Measurements from ENCODE around the gene TUBGCP3. TPM values are rescaled to one million over a fixed set of nuclear protein-coding genes. Genes with fewer than 3 reads are reported as not detected.
"Not testable (repeated sequence)": the region's sequence is repeated elsewhere in the genome, so short reads cannot be mapped to it uniquely, and the experiment has no call there.

The TUBGCP3 gene
- total RNA-seq, 1 donor from 2014 or later, result 14.0 TPM

GRCh38 chr13:112636401-112636975 lies 48.5 kb upstream of the TUBGCP3 start:
- no peak for DNase-seq (ENCODE audit: low read depth)
- H3K27ac Mint-ChIP-seq (ENCODE audit: unreplicated experiment), result no peak overlapping the region

GRCh38 chr13:112635323-112635722 lies 47.4 kb upstream of the TUBGCP3 start:
- DNase-seq (ENCODE audit: low read depth), result no peak
- no peak overlapping the region for H3K27ac ChIP-seq (ENCODE audit: low read depth, low read length)
- H3K4me2 ChIP-seq (ENCODE audit: low read length), result no peak overlapping the region
- TF ChIP-seq CTCF (IDR thresholded peaks at IDR 0.05; ENCODE audit: insufficient read depth, low read depth, low read length), result no peak
- TF ChIP-seq EZH2 (IDR thresholded peaks at IDR 0.05; ENCODE audit: insufficient read depth, low read length), result no peak
- no peaks in the 10 kb centered on the region for H3K9me3 ChIP-seq (ENCODE audit: insufficient read depth, low read depth, low read length)
- Mint-ChIP-seq H3K4me1 (ENCODE audit: low read depth, unreplicated experiment) (no peaks in the 10 kb centered on the region), H3K36me3 (ENCODE audit: low read depth, unreplicated experiment) (no peaks in the 10 kb centered on the region), H3K27me3 (ENCODE audit: low read depth, unreplicated experiment) (peaks cover 53% of the 10 kb centered on the region), H3K9me3 (ENCODE audit: unreplicated experiment) (no peaks in the 10 kb centered on the region), H3K27ac (ENCODE audit: unreplicated experiment) (no peak overlapping the region), H3K4me3 (ENCODE audit: unreplicated experiment) (no peak overlapping the region)
- H3K9ac ChIP-seq (ENCODE audit: low read length), result no peak overlapping the region
- H2AFZ ChIP-seq (ENCODE audit: low read depth, low read length), result no peak overlapping the region
- H3K4me3 ChIP-seq (ENCODE audit: insufficient read depth, low read depth, low read length), result no peak overlapping the region
- no peaks in the 10 kb centered on the region for H3K4me1 ChIP-seq (ENCODE audit: insufficient read depth, low read length)
- H3K36me3 ChIP-seq (ENCODE audit: insufficient read depth, low read length), result no peaks in the 10 kb centered on the region
- H4K20me1 ChIP-seq (ENCODE audit: insufficient read depth, low read length), result no peaks in the 10 kb centered on the region
- H3K79me2 ChIP-seq (ENCODE audit: insufficient read depth, low read length), result no peaks in the 10 kb centered on the region
- H3K27me3 ChIP-seq (ENCODE audit: insufficient read depth, low read length), result peaks cover 10% of the 10 kb centered on the region
- no peak for FAIRE-seq

More at GRCh38 chr13:112636401-112636975, 48.5 kb upstream of the TUBGCP3 start:
- H3K9ac ChIP-seq (ENCODE audit: low read length), result no peak overlapping the region
- no peaks in the 10 kb centered on the region for H3K4me1 Mint-ChIP-seq (ENCODE audit: low read depth, unreplicated experiment)
- H3K4me3 Mint-ChIP-seq (ENCODE audit: unreplicated experiment), result no peak overlapping the region
- no peaks in the 10 kb centered on the region for H4K20me1 ChIP-seq (ENCODE audit: insufficient read depth, low read length)
- FAIRE-seq, result no peak
- H3K4me1 ChIP-seq (ENCODE audit: insufficient read depth, low read length), result no peaks in the 10 kb centered on the region
- H3K27ac ChIP-seq (ENCODE audit: low read depth, low read length), result no peak overlapping the region
- H2AFZ ChIP-seq (ENCODE audit: low read depth, low read length), result no peak overlapping the region
- H3K4me2 ChIP-seq (ENCODE audit: low read length), result no peak overlapping the region
- H3K9me3 Mint-ChIP-seq (ENCODE audit: unreplicated experiment), result no peaks in the 10 kb centered on the region
- H3K36me3 ChIP-seq (ENCODE audit: insufficient read depth, low read length), result no peaks in the 10 kb centered on the region
- no peak overlapping the region for H3K4me3 ChIP-seq (ENCODE audit: insufficient read depth, low read depth, low read length)
- no peaks in the 10 kb centered on the region for H3K36me3 Mint-ChIP-seq (ENCODE audit: low read depth, unreplicated experiment)
- no peaks in the 10 kb centered on the region for H3K9me3 ChIP-seq (ENCODE audit: insufficient read depth, low read depth, low read length)
- peaks cover 10% of the 10 kb centered on the region for H3K27me3 ChIP-seq (ENCODE audit: insufficient read depth, low read length)
- H3K27me3 Mint-ChIP-seq (ENCODE audit: low read depth, unreplicated experiment), result peaks cover 53% of the 10 kb centered on the region
- no peak for TF ChIP-seq EZH2 (IDR thresholded peaks at IDR 0.05; ENCODE audit: insufficient read depth, low read length)
- no peak for TF ChIP-seq CTCF (IDR thresholded peaks at IDR 0.05; ENCODE audit: insufficient read depth, low read depth, low read length)
- H3K79me2 ChIP-seq (ENCODE audit: insufficient read depth, low read length), result no peaks in the 10 kb centered on the region

GRCh38 chr13:112634102-112634501 lies 46.1 kb upstream of the TUBGCP3 start:
- no peak for DNase-seq (ENCODE audit: low read depth)
- Mint-ChIP-seq H3K27ac (ENCODE audit: unreplicated experiment) (no peak overlapping the region), H3K4me3 (ENCODE audit: unreplicated experiment) (no peak overlapping the region)

GRCh38 chr13:112630226-112630625 lies 42.3 kb upstream of the TUBGCP3 start:
- not testable (repeated sequence) for H3K36me3 Mint-ChIP-seq (ENCODE audit: low read depth, unreplicated experiment); H3K4me3 Mint-ChIP-seq (ENCODE audit: unreplicated experiment); H3K79me2 ChIP-seq (ENCODE audit: insufficient read depth, low read length); H2AFZ ChIP-seq (ENCODE audit: low read depth, low read length); H3K4me2 ChIP-seq (ENCODE audit: low read length); H3K27ac Mint-ChIP-seq (ENCODE audit: unreplicated experiment); H3K9me3 ChIP-seq (ENCODE audit: insufficient read depth, low read depth, low read length); H4K20me1 ChIP-seq (ENCODE audit: insufficient read depth, low read length); H3K27ac ChIP-seq (ENCODE audit: low read depth, low read length); H3K4me1 ChIP-seq (ENCODE audit: insufficient read depth, low read length); H3K36me3 ChIP-seq (ENCODE audit: insufficient read depth, low read length); DNase-seq (ENCODE audit: low read depth); H3K4me3 ChIP-seq (ENCODE audit: insufficient read depth, low read depth, low read length); FAIRE-seq; H3K27me3 ChIP-seq (ENCODE audit: insufficient read depth, low read length); H3K4me1 Mint-ChIP-seq (ENCODE audit: low read depth, unreplicated experiment); H3K9me3 Mint-ChIP-seq (ENCODE audit: unreplicated experiment); H3K9ac ChIP-seq (ENCODE audit: low read length)
- H3K27me3 Mint-ChIP-seq (ENCODE audit: low read depth, unreplicated experiment), result peaks cover 28% of the 10 kb centered on the region

More at GRCh38 chr13:112634102-112634501, 46.1 kb upstream of the TUBGCP3 start:
- H3K36me3 Mint-ChIP-seq (ENCODE audit: low read depth, unreplicated experiment), result no peaks in the 10 kb centered on the region
- Histone ChIP-seq H3K4me3 (ENCODE audit: insufficient read depth, low read depth, low read length) (no peak overlapping the region), H3K4me2 (ENCODE audit: low read length) (no peak overlapping the region), H3K79me2 (ENCODE audit: insufficient read depth, low read length) (no peaks in the 10 kb centered on the region), H3K4me1 (ENCODE audit: insufficient read depth, low read length) (no peaks in the 10 kb centered on the region), H3K27ac (ENCODE audit: low read depth, low read length) (no peak overlapping the region), H2AFZ (ENCODE audit: low read depth, low read length) (no peak overlapping the region), H4K20me1 (ENCODE audit: insufficient read depth, low read length) (no peaks in the 10 kb centered on the region), H3K9ac (ENCODE audit: low read length) (no peak overlapping the region), H3K9me3 (ENCODE audit: insufficient read depth, low read depth, low read length) (no peaks in the 10 kb centered on the region), H3K36me3 (ENCODE audit: insufficient read depth, low read length) (no peaks in the 10 kb centered on the region), H3K27me3 (ENCODE audit: insufficient read depth, low read length) (peaks cover 10% of the 10 kb centered on the region)
- FAIRE-seq, result no peak
- TF ChIP-seq EZH2 (IDR thresholded peaks at IDR 0.05; ENCODE audit: insufficient read depth, low read length), result no peak
- no peak for TF ChIP-seq CTCF (IDR thresholded peaks at IDR 0.05; ENCODE audit: insufficient read depth, low read depth, low read length)
- peaks cover 44% of the 10 kb centered on the region for H3K27me3 Mint-ChIP-seq (ENCODE audit: low read depth, unreplicated experiment)
- no peaks in the 10 kb centered on the region for H3K4me1 Mint-ChIP-seq (ENCODE audit: low read depth, unreplicated experiment)
- no peaks in the 10 kb centered on the region for H3K9me3 Mint-ChIP-seq (ENCODE audit: unreplicated experiment)
